Measurements from ENCODE around the gene JAKMIP1. TPM values are rescaled to one million over a fixed set of nuclear protein-coding genes. Genes with fewer than 3 reads are reported as not detected.

The JAKMIP1 gene
- total and polyA plus RNA-seq, 2 of the 13 experiments (the other 11 are each of a cell fraction or from before 2014, with no cell fraction given), result not detected

- TF ChIP-seq ZBTB26 (CRISPR knock-in tag; IDR thresholded peaks at IDR 0.05; ENCODE audit: borderline replicate concordance), result no peak
- TF ChIP-seq ZBTB43 (CRISPR knock-in tag; conservative IDR thresholded peaks at IDR 0.05), result no peak
- no peak for TF ChIP-seq ZNF850 (CRISPR knock-in tag; conservative IDR thresholded peaks at IDR 0.05)
- no peak for TF ChIP-seq ZBTB34 (CRISPR knock-in tag; IDR thresholded peaks at IDR 0.05)
- TF ChIP-seq HNRNPL (IDR thresholded peaks at IDR 0.05; ENCODE audit: low read depth, low read length), result no peak
- no peak for TF ChIP-seq TFDP2 (CRISPR knock-in tag; IDR thresholded peaks at IDR 0.05)
- no peak for TF ChIP-seq ZNF770 (CRISPR knock-in tag; IDR thresholded peaks at IDR 0.05)
- no peak for TF ChIP-seq CBX5 (CRISPR knock-in tag; IDR thresholded peaks at IDR 0.05; ENCODE audit: borderline replicate concordance)
- TF ChIP-seq KLF12 (CRISPR knock-in tag; IDR thresholded peaks at IDR 0.05; ENCODE audit: borderline replicate concordance), result no peak
- TF ChIP-seq ZSCAN25 (CRISPR knock-in tag; IDR thresholded peaks at IDR 0.05), result no peak
These were observed 144.9 kb downstream of the JAKMIP1 start (continued) for GRCh38 chr4:6055436-6055835.
